Spleen (tissue), 7 donors: ENCODE data around the gene PON1.

Experiments used
- CTCF ChIP-seq, 11 experiments: fragments of 200-600 bp in 7 of 11; fragments of 450-650 bp in 4 of 11; sonication (generic) in 4 of 11; IDR thresholded peaks in 8 of 11; conservative IDR thresholded peaks in 3 of 11; 1 replicate in 7 of 11; 2 replicates in 4 of 11; pipeline versions ENCODE4 v1.4.0 to v1.8.0; 2016 to 2021; ENCODE audit warnings: antibody characterized with exemption in 11 of 11, inconsistent platforms in 4 of 11, mild to moderate bottlenecking in 1 of 11
- POLR2A ChIP-seq, 3 donors: fragments of 450-650 bp; IDR thresholded peaks; one replicate each; pipeline ENCODE4 v1.5.1; 2017; ENCODE audit warnings: antibody characterized with exemption in 3 of 3, mild to moderate bottlenecking in 1 of 3
- POLR2AphosphoS5 ChIP-seq, 3 donors: sonication (generic); formaldehyde crosslinking; IDR thresholded peaks; one replicate each; pipeline ENCODE4 v1.5.1; 2017; ENCODE audit warnings: antibody characterized with exemption in 3 of 3
- donor health status: DM: no; HTN: no; CAD: no; lungs with moderate emphysema.
- donor health status: DM: no; HTN: no; CAD: no.
- donor health status: DM: no; HTN: no; CAD: no.

GRCh38 chr7:95335093-95335492, 10.8 kb upstream of the PON1 start:
- TF ChIP-seq POLR2A (IDR thresholded peaks at IDR 0.05) (no peak), CTCF (IDR thresholded peaks at IDR 0.05 in 8 of 11, conservative IDR thresholded peaks at IDR 0.05 in 3 of 11) (no peak), POLR2AphosphoS5 (IDR thresholded peaks at IDR 0.05) (no peak)
